Lung (tissue), 12 donors: Measurements from ENCODE around the gene PELI1. TPM values are rescaled to one million over a fixed set of nuclear protein-coding genes. Genes with fewer than 3 reads are reported as not detected.

ENCODE experiments used
- ATAC-seq: fragments of 200-7000 bp; cut with Tn5 transposase; one replicate; pipeline ENCODE4 v1.9.1; 2020; ENCODE audit warnings: moderate number of reproducible peaks; ENCODE audit not compliant: insufficient read depth, low FRiP score
- DNase-seq, 3 donors: peaks; one replicate each; pipeline ENCODE4 v3.0.0-alpha.2; 2013 to 2017
- H3K27ac ChIP-seq, 2 donors: one replicate each; pipeline ENCODE4 v1.5.1; 2013; ENCODE audit warnings: mild to moderate bottlenecking in 2 of 2, moderate library complexity in 2 of 2, control low read depth in 1 of 2, inconsistent platforms in 1 of 2, low read depth in 1 of 2, low read length in 1 of 2
- H3K27me3 ChIP-seq, 3 donors: one replicate each; pipeline ENCODE4 v1.5.1; 2013; ENCODE audit warnings: low read length in 2 of 3; ENCODE audit not compliant: control insufficient read depth in 3 of 3, insufficient read depth in 3 of 3
- H3K36me3 ChIP-seq, 4 donors: one replicate each; pipeline ENCODE4 v1.5.1; 2013; ENCODE audit warnings: low read length in 4 of 4, mild to moderate bottlenecking in 1 of 4, moderate library complexity in 1 of 4; ENCODE audit not compliant: control insufficient read depth in 4 of 4, insufficient read depth in 4 of 4
- H3K4me1 ChIP-seq, 5 donors: one replicate each; pipeline ENCODE4 v1.5.1; 2013; ENCODE audit warnings: low read length in 5 of 5, mild to moderate bottlenecking in 2 of 5, moderate library complexity in 1 of 5; ENCODE audit not compliant: control insufficient read depth in 5 of 5, insufficient read depth in 5 of 5
- H3K4me3 ChIP-seq: one replicate; pipeline ENCODE4 v1.5.1; 2013; ENCODE audit warnings: mild to moderate bottlenecking, control low read depth, moderate library complexity
- H3K9ac ChIP-seq, 2 donors: one replicate each; pipeline ENCODE4 v1.5.1; 2013; ENCODE audit warnings: low read length in 2 of 2, control low read depth in 1 of 2; ENCODE audit not compliant: insufficient read depth in 1 of 2
- H3K9me3 ChIP-seq, 4 donors: one replicate each; pipeline ENCODE4 v1.5.1; 2013; ENCODE audit warnings: low read length in 3 of 4, mild to moderate bottlenecking in 1 of 4, moderate library complexity in 1 of 4; ENCODE audit not compliant: control insufficient read depth in 4 of 4, insufficient read depth in 3 of 4
- CTCF ChIP-seq: IDR thresholded peaks from 2 replicates; pipeline ENCODE4 v1.5.1; 2012; ENCODE audit warnings: mild to moderate bottlenecking; ENCODE audit errors: control extremely low read depth, extremely low read depth
- WGBS, 2 donors: extraction: QIAGEN DNeasy Blood & Tissue Kit; methylation state at CpG; one replicate each; pipeline ENCODE4 v1.1.7; 2013; 5-methylcytosine and 5-hydroxymethylcytosine counted together
- polyA plus RNA-seq, 2 donors: library from polyadenylated mRNA; stranded (reverse); fragments of 200-250 nt; gene quantifications; one replicate each; pipeline ENCODE4 v1.2.1, GENCODE V29; 2013
- total RNA-seq, 2 donors: library from RNA; depleted of rRNA in 1 of 2; stranded (reverse); fragments of >200 nt in 1 of 2; gene quantifications; one replicate each; pipeline ENCODE4 v1.2.1, GENCODE V29; 2014 to 2021
- donor health status: control.
- donor health status: control.
- donor health status: Bipolar disorder and iron deficiency.
- donor health status: healthy.
- donor health status: DM: yes; HTN: yes; CAD: no.

Gene PELI1
- total and polyA plus RNA-seq, 4 donors, result 17.2 to 83.9 (median 48.1) TPM

DNA sequence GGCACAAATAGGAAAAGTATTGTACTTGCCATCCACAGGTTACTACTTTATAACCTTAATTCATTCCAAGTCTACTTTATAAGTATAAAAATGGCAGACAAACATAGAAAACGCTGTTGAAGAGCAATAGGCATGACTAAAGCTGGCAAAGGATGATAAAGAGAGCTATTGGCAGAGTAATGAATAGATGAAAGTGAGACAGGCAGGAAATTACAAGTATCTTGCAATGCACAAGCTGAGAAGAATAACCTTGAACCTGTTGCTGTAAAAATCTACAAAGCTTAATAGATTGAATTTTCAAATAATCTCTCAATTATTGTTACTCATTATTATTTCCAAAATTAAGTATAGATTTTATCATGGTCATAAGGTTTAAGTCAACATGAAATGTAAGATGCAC is 8.8 kb downstream of the PELI1 start:
- Histone ChIP-seq H3K4me3 (no peak overlapping the region), H3K4me1 (peaks cover 0 to 4% (median 2%) of the 10 kb centered on the region in 5 donors), H3K27me3 (no peaks in the 10 kb centered on the region), H3K9ac (no peak overlapping the region), H3K36me3 (peaks cover 0 to 4% (median 1%) of the 10 kb centered on the region in 4 donors), H3K9me3 (no peaks in the 10 kb centered on the region), H3K27ac (no peak overlapping the region)
- DNase-seq, result no peak
- ATAC-seq, result no peak
- no peak for TF ChIP-seq CTCF
- WGBS, 2 donors, result 45 to 79% methylated on average over 1 of the region's 1 CpG

- no peak overlapping the region for H3K9ac ChIP-seq
- peaks cover 0 to 4% (median 4%) of the 10 kb centered on the region in 5 donors for H3K4me1 ChIP-seq
- no peak overlapping the region for H3K4me3 ChIP-seq
- no peak for TF ChIP-seq CTCF
- ATAC-seq (no peak), DNase-seq (no peak)
- peaks cover 0 to 4% (median 1%) of the 10 kb centered on the region in 4 donors for H3K36me3 ChIP-seq
- H3K27me3 ChIP-seq, result no peaks in the 10 kb centered on the region
- no peaks in the 10 kb centered on the region for H3K9me3 ChIP-seq
- H3K27ac ChIP-seq, result no peak overlapping the region
These were observed 9.4 kb downstream of the PELI1 start for GRCh38 chr2:64134813-64135212.

GRCh38 chr2:64133828-64134227 is 10.4 kb downstream of the PELI1 start:
- no peak for ATAC-seq
- no peak overlapping the region for H3K27ac ChIP-seq
- H3K9ac ChIP-seq, result no peak overlapping the region
- H3K4me3 ChIP-seq, result no peak overlapping the region
- H3K27me3 ChIP-seq, result no peaks in the 10 kb centered on the region
- TF ChIP-seq CTCF, result no peak
- H3K36me3 ChIP-seq, result peaks cover 0 to 4% (median 1%) of the 10 kb centered on the region in 4 donors
- H3K9me3 ChIP-seq, result no peaks in the 10 kb centered on the region
- peaks cover 0 to 9% (median 4%) of the 10 kb centered on the region in 5 donors for H3K4me1 ChIP-seq
- DNase-seq, result no peak

DNA sequence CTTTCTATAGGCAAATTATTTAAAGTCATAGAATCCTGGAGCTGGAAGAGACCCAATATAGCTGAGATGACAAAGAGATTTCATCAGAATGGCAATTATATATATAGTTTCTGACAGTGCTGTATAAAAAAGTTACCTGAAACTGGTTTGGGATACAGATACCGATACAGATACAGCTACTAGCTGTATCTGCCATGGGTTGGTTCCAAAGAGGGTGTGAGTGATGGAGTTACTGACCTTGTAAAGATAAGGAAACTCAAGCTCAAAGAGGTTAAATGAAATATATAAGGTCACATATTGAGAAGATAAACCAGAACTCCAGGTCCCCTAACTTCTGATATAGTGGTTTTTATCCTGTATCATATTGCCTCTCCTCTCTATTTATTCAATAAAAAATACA is 10.9 kb downstream of the PELI1 start:
- no peaks in the 10 kb centered on the region for H3K27me3 ChIP-seq
- no peak overlapping the region for H3K9ac ChIP-seq
- TF ChIP-seq CTCF, result no peak
- H3K36me3 ChIP-seq, result peaks cover 0 to 4% (median 1%) of the 10 kb centered on the region in 4 donors
- DNase-seq, result no peak
- ATAC-seq, result no peak
- peaks cover 0 to 9% (median 2%) of the 10 kb centered on the region in 5 donors for H3K4me1 ChIP-seq
- H3K9me3 ChIP-seq, result no peaks in the 10 kb centered on the region
- WGBS, 2 donors, result 90 to 98% methylated on average over 1 of the region's 1 CpG
- H3K27ac ChIP-seq, result no peak overlapping the region
- H3K4me3 ChIP-seq, result no peak overlapping the region
